Raji (cell line): Measurements from ENCODE around the gene CDHR2.

Source experiments
- POLR2A ChIP-seq: IDR thresholded peaks from 2 replicates; pipeline ENCODE4 v1.6.1; 2011; ENCODE audit warnings: low read depth, low read length, control low read depth; ENCODE audit not compliant: insufficient read depth

CDHR2 gene

DNA sequence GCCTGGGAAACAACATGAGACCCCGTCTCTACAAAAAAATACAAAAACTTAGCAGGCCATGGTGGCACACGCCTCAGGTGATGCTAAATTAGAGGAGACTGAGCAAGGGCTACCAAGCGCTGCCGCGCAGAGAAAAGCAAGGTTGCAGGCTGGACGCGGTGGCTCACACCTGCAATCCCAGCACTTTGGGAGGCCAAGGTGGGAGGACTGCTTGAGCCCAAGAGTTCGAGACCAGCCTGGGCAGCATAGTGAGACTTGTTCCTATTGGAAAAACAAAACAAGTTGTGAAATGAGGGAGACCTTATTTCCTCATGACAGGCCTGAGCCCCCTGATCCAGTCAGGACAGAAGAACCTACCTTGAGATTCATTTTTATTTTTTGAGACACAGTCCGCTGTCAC is 23.5 kb upstream of the CDHR2 start:
- TF ChIP-seq POLR2A = no peak

DNA sequence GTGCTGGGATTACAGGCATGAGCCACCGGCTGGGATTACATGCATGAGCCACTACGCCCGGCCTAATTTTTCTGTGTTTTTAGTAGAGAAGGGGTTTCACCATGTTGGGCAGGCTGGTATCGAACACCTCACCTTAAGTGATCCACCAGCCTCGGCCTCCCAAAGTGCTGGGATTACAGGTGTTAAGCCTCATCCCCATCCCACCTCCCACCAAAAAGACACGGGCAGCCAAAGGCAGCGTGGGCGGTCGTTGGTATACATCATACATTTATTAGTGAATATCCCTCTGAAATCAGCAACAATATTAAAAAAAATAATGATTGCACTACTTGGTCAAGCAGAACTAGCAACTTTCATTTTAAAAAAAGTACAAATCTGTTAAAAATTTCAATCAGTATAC is 22.7 kb upstream of the CDHR2 start:
- TF ChIP-seq POLR2A = no peak

GRCh38 chr5:176527246-176528222 is 21.6 kb upstream of the CDHR2 start:
- no peak for TF ChIP-seq POLR2A

GRCh38 chr5:176528301-176528700 is 20.8 kb upstream of the CDHR2 start:
- TF ChIP-seq POLR2A = no peak

DNA sequence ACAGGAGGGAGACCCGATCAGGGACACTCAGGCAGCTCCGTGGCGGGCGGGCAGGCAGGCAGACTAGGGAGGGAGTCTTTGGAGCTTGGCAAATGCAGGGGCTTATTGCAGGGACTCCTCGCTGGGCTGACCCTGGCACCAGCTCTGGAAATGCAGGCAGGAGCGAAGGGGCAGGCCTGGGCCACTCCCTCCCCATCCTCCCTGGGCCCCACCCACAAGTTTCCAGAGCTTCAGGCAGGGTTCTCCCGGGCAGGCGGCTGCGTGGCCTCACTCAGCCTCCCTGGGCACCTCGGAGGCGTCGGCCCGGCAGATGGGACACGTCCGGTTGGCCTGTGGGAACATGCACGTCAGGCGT is 20.4 kb upstream of the CDHR2 start:
- TF ChIP-seq POLR2A = no peak

GRCh38 chr5:176529116-176529740 is 19.9 kb upstream of the CDHR2 start:
- TF ChIP-seq POLR2A = no peak

DNA sequence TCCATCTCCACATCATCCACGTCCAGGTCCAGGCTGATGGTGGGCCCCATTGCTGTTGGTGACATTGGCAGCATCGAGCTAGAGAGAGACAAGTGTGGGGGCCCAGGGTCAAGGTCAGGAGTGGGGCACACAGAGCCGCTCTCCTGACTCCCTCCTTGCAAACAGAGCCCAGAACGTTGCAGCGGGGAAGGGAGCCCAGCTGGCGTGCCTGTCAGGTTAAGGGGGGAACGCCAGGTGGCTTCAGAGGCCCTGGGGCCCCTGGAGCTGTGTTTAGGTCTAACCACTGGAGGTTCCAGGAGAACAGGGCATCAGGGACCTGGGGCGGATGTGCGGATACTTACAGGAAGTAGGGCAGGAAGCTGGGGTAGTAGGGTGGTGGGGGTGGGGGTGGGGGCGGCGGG is 19.4 kb upstream of the CDHR2 start:
- TF ChIP-seq POLR2A = no peak

DNA sequence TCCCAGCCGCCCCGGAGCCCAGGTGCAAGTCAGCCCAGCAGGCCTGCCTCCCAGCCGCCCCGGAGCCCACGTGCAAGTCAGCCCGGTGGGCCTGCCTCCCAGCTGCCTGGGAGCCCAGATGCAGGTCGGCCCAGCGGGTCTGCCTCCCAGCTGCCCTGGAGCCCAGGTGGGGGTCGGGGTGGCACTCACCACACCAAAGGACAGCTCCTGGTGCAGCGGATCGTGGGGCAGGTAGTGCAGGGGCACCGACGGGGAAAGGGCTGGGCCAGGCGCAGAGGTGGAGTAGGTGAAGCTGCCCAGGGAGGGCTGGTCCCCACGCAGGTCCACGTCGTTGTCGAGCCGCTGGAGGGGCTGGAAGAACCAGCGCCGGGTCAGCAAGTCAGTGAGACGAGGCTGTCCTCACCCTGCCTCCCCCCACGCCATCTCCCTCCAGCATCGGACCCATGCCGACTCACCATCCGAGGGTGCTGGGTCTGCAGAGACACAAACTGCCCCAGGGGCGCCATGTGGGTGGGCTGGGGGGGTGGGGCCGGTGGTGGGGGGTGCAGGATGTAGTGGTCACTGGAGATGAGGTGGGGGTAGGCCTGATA is 18.7 kb upstream of the CDHR2 start:
- no peak for TF ChIP-seq POLR2A

- no peak for TF ChIP-seq POLR2A
These were observed 17.9 kb upstream of the CDHR2 start for GRCh38 chr5:176530983-176531901.

GRCh38 chr5:176531902-176532493 is 17.1 kb upstream of the CDHR2 start:
- no peak for TF ChIP-seq POLR2A

DNA sequence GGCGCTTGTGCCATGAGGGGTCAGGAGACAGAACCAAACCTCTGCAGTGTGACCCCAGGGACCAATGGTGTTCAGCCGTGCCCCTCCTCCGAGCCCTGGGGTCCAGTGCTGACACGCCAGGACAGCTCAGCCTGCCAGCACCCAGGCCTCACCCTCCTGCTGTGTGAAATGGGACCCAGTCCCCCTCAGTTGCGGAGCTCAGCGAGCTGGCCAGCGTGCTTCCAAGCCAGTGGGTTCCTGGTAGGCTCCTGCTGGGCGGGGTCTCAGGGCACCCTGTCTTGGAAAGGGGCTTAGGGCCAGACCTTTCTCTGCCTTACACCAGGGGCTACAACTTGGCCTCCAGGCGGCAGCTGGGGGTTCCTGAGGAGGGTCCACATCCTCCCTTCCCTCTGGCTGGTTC is 16.3 kb upstream of the CDHR2 start:
- no peak for TF ChIP-seq POLR2A

GRCh38 chr5:176533390-176533789 is 15.8 kb upstream of the CDHR2 start:
- TF ChIP-seq POLR2A = no peak

- no peak for TF ChIP-seq POLR2A
These were observed 15.1 kb upstream of the CDHR2 start for GRCh38 chr5:176533894-176534611.

DNA sequence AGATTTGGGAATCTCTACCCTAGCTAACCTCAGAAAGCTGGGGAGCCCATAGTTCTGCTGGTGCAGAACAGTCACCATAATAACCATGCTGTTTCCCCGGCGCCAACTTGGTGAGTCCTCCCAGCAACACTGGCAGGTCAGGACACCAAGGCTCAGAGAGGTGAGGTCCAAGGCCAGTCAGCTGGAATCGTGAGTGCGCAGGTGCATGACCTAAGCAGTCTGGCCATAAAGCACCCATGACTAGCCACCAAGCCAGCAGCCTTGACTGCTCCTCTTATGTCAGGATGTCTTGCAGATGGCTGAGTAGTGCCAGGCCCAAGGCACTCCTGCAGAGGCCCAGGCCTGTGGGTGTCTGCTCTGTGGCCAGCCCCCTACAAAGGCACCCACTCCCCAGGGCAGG is 14.5 kb upstream of the CDHR2 start:
- no peak for TF ChIP-seq POLR2A
